C4-2B (cell line): ENCODE measurements around the gene CACNA2D1.

ENCODE experiments used
- H3K27ac ChIP-seq: fragments of 450-650 bp; 2 replicates; pipeline ENCODE4 v1.5.1; 2017
- ZFX ChIP-seq: fragments of 450-650 bp; IDR thresholded peaks from 2 replicates; pipeline ENCODE4 v1.6.1; 2017
- TF ChIP-seq, protein P1 (sequence below): fragments of 450-650 bp; conservative IDR thresholded peaks from 2 replicates; pipeline ENCODE4 v1.5.1; 2017; ENCODE audit warnings: mild to moderate bottlenecking

Gene CACNA2D1

DNA sequence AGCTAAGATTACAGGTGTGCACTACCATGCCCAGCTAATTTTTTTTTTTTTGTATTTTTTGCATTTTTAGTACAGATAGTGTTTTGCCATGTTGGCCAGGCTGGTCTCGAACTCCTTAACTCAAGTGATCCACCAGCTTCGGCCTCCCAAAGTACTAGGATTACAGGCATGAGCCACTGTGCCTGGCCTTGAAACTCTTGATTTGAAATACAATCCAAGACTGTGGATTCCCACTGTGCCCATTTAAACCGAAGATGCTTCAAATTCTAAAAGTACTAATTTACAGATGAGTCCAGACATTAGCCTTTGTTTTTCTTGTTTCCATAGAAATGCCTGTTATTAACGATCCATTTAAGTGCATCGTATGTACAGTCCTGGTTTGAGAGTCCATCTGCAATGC lies 130.9 kb downstream of the CACNA2D1 start:
- H3K27ac ChIP-seq: no peak overlapping the region
- TF ChIP-seq ZFX: no peak
- TF ChIP-seq, protein P1, sequence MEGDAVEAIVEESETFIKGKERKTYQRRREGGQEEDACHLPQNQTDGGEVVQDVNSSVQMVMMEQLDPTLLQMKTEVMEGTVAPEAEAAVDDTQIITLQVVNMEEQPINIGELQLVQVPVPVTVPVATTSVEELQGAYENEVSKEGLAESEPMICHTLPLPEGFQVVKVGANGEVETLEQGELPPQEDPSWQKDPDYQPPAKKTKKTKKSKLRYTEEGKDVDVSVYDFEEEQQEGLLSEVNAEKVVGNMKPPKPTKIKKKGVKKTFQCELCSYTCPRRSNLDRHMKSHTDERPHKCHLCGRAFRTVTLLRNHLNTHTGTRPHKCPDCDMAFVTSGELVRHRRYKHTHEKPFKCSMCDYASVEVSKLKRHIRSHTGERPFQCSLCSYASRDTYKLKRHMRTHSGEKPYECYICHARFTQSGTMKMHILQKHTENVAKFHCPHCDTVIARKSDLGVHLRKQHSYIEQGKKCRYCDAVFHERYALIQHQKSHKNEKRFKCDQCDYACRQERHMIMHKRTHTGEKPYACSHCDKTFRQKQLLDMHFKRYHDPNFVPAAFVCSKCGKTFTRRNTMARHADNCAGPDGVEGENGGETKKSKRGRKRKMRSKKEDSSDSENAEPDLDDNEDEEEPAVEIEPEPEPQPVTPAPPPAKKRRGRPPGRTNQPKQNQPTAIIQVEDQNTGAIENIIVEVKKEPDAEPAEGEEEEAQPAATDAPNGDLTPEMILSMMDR: no peak

DNA sequence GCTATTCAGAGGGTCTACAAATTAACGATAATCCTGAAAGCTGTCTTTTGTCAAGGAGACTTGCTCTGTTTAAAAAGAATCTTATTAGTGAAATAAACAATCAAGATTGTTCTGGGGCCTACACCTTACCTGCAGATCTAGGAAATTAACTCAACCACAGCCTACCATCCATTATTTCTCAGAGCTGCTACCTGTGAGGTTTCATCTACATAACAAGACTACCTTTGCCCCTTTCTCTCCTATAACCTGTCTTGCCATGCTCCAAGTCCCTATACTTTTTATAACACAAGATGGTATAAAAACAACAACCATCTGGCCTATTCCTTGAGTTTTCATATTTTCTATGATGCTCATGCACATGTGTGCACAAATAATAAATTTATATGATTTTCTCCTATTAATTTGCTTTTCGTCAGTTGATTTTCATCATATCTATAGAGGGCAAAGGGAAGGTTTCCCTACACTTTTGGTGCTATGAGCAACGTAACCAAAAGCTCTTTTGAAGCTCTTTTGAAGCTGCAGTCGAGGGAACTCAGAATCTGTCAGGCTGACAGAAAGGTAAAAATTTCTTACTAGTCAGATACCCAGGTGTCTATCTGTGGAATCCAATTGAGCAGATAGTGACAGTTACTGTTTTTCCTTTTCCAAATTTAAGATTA lies 138.1 kb downstream of the CACNA2D1 start:
- H3K27ac ChIP-seq: no peak overlapping the region
- TF ChIP-seq, protein P1: no peak
- no peak for TF ChIP-seq ZFX

DNA sequence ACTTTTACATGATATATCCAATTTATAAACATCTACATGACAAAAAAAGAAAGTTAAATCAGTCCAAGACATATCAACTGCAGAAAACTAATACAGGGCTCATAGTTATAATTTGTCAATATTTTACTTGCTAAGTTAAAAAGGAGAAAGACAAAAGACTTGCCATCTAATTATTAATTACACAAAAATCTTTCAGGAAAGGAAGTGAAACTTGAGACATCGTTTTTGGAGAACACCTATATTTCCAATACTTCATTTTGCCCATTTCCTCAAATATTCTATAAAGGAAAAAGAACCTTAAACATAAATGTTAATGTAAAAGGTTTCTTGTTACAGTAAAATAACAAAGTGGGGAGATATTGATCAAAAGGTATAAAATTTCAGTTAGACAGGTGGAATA lies 148.7 kb downstream of the CACNA2D1 start:
- no peak for TF ChIP-seq ZFX
- TF ChIP-seq, protein P1: no peak
- H3K27ac ChIP-seq: no peak overlapping the region

DNA sequence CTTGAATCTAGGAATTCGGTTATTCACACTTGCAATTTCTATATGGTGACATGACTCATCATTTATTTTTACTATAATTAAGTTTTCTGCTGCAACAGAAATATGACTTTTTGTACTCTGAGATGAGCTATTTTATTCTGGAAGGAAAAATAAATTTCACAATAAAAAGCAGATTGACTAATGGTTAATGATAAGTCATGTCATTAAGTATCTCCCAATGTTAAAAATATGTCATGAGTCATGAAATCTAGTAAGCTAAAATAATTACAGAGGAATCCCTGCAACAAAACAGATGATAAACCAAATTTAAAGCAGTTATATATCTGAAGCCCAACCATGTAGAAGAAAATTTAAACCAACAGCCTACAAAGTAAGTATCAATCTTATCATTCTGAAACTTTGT lies 149.2 kb downstream of the CACNA2D1 start:
- TF ChIP-seq ZFX: no peak
- H3K27ac ChIP-seq: no peak overlapping the region

DNA sequence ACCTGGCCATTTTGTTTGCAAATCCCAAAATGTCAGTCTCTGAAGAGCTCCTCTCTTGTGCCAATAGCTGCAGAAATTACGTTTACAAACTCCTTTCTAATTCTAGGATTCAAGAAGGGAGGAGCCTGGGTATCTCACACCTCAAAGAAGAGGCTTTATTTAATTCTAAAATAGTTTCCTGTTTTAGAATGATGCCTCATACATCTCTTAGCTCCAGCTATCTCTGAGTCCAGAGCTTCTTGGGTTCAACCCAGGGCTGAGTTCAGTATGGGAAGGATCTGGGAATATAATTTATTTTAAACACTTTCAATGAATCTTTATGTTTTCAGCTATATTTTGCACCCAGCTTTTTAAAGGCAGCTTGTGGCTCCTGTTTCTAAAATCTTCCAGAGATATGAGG lies 150.1 kb downstream of the CACNA2D1 start:
- H3K27ac ChIP-seq: no peak overlapping the region
- TF ChIP-seq, protein P1: no peak
- TF ChIP-seq ZFX: no peak

DNA sequence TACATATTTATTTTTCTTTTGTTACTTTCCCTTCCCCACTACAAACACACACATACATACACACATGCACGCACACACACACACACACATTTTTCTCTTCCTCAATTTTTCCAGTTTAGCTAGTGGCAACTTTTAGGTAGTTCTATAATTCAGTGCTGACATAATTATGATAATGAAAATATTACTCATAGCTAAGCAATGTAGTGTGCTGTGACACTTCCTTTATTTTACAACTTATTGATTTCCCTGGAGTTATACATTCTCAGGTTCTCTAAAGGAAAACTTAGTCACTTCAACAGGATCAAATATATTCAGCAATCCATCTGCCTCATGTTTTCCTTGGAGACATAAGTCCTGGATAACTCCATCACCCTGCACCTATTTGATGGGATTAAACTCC lies 151.6 kb downstream of the CACNA2D1 start:
- no peak overlapping the region for H3K27ac ChIP-seq
- TF ChIP-seq, protein P1: no peak
- TF ChIP-seq ZFX: no peak

DNA sequence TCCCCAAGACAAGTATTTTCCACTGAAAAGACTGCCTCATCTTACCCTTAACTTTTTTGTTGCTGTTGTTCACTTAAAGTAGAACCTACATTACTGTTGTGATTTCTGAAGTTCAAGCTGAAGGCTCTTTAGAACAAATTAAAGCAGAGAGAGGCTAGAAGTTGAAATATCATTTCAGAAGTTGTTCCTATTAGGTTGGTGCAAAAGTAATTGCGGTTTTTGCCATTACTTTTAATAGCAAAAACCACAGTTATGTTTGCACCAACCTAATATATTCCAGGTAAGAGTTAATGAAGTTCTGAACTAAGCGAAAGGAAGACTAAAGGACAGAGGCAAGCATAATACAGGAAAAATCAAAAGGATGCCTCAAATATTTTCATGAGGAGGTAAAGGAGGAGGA lies 153.7 kb downstream of the CACNA2D1 start:
- H3K27ac ChIP-seq: no peak overlapping the region

DNA sequence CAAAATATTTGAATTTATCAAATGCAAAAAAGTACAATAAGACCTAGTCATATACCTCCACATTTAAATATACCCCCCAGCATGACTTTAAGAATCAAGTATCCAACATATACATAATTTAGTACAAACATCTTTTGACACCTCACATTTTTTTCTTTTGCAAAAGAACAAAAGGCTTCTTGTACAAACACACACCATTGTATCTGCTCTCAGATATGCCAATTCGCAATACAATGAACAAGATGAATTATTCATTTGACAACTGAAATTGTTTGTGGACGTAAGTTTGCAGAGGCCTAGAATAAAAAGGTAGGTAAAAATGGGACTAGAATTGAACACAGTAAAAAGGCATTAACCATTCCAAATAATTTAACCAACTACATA lies 154.4 kb downstream of the CACNA2D1 start:
- H3K27ac ChIP-seq: no peak overlapping the region
- TF ChIP-seq ZFX: no peak
- TF ChIP-seq, protein P1: no peak

More for the DNA sequence above, 153.7 kb downstream of the CACNA2D1 start:
- TF ChIP-seq ZFX: no peak
- TF ChIP-seq, protein P1: no peak
